RPMI8226 (cell line): ENCODE data around the gene YIPF3.
"Not testable (repeated sequence)": the region's sequence is repeated elsewhere in the genome, so short reads cannot be mapped to it uniquely, and the experiment has no call there.

Experiments used
- DNase-seq: peaks from one replicate; pipeline ENCODE4 v3.0.0-alpha.2; 2015

Gene YIPF3

DNA sequence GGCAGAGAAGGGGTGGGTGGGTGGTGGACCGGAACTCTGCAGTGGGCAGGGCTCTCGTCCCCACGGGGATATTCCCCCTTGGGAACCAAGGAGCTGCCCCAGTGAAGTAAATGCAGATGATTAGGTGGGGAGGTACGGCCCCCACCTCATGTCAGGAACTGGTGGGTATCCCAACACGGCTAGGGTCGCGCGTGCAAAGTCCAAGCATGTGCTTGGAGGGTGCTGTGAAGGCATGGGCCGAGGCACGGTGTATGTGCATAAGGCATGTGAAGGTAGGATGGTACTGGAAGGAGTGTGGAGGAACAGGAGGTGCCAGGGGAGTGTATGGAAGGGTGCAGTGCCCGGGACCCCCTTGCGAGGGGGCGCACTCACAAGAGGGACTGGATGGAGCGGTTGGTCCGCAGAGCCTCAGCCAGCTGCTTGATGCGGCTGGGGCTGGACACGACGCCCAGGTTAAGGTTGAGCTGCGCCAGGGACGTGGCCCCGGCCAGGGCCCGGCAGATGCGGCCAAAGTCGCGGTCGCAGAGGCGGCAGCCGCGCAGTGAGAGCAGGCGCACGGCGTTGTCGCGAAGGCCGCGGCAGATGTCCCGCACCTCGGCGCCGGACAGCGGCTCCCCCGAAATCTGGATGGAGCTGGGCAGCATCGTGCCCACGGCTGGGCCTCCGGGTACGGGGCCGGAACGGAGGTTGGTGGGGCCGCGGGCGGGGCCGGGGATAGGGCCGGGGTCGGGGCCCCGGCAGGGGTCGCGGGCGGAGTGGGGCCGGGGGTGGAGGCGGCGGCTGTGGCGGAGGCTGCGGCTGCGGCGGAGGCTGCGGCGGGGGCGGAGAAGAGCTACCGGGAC, 7.4 kb downstream of the YIPF3 start:
- DNase-seq = peak; percentile 31

DNA sequence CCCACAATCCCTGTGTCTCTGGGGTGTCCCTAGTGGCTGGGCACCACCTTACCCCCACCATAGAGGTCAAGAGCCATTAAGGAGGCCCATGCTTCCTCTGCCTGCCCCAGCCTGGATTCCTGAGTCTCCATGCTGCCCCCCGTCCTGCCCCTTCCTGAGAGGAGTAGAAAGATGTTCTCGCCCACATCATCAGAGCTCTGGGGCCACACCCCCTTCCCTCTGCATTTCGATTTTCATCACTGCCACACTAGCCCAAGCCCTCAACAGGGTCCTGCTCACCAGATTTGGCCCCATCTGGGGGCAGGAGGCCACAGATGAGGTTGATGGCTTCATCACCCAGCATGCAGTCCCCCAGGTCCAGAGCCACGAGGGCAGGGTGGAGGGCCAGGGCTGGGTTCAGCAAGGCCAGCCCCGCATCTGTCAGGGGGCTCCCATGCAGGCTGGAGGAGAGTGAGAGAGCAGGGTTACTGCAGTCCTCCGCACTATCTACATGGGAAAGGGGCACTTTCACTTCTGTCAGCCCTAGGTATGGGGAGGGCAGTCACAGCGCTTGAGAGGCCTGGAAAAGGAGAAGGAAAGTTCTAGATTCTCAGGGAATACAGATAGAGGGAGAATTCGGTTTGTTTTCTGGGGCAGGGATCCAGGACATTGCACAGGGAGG, 8.1 kb downstream of the YIPF3 start:
- no peak for DNase-seq

DNA sequence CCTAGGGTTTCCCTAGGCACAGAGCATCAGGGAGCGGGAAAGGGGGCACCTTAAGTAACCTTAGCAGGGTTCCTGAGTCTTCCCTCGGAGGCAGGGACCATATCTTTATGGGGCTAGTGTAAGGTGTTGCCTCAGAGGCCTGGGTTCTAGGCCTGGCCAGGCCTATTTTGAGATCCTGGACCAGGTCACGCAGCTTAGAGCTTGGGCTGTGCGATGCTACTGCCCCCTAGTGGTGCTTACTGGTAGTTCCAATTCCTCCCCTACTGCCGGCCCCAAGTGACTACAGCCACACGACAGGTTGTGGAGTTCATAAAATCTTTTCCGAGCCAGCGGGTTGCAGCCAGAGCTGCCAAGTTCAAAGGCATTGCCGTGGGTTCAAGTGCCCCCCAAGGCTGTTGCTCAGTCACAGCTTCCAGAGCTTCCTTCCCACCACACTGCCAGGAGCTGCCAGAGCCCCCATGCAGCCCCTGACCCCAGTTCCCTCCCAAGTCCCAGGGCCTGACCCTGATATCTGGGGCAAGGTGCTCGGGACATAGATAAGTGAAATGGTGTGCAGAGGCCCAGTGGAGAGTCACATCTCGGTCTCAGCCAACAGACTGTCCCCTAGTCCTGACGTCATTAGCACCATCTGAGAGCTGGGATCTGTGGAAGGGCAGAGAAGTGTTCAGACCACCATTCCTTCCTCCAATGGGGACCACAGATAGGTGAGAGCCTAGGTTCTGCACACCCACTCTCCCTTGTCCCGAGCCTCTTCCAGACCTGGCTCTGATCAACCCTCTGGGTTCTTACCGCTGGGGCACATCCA, 9.9 kb downstream of the YIPF3 start:
- peak; percentile 82 for DNase-seq

DNA sequence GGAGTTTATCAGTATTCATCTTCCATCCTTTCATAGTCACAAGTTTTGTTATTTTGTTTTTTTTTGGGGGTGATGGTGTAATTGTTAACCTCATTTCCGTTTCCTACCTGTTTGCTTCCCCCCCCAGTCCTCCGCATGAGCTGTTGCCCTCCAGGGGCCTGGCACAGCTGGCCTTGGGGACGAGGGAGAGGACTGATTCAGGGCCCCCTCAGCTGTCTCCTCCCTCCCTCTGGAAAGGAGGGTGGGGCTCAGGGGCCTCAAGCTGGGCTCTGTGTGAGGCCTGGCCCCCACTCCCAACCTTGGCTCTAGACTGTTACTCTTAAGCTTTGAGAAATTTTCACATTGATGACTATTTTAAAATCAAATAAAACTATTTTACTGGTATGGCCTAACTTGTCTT, 10.6 kb downstream of the YIPF3 start:
- DNase-seq = no peak

DNA sequence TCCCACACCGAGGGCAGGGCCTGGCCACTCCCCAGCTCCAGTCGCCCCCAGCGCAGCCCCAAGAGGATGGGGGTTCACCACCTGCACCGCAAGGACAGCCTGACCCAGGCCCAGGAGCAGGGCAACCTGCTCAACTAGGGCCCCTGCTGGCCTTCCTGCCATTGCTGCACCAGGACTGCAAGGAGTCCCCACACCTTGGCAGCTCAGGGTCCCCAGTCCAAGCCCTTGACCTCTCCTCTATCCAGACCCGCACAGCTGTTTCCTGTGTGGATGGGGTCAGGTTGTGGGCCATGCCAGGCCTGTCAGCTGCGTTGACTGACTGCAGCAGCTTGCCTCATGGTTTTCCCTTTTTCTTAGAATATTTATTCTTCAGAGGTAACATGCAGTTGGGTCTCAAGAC, 11.0 kb downstream of the YIPF3 start:
- DNase-seq = no peak

DNA sequence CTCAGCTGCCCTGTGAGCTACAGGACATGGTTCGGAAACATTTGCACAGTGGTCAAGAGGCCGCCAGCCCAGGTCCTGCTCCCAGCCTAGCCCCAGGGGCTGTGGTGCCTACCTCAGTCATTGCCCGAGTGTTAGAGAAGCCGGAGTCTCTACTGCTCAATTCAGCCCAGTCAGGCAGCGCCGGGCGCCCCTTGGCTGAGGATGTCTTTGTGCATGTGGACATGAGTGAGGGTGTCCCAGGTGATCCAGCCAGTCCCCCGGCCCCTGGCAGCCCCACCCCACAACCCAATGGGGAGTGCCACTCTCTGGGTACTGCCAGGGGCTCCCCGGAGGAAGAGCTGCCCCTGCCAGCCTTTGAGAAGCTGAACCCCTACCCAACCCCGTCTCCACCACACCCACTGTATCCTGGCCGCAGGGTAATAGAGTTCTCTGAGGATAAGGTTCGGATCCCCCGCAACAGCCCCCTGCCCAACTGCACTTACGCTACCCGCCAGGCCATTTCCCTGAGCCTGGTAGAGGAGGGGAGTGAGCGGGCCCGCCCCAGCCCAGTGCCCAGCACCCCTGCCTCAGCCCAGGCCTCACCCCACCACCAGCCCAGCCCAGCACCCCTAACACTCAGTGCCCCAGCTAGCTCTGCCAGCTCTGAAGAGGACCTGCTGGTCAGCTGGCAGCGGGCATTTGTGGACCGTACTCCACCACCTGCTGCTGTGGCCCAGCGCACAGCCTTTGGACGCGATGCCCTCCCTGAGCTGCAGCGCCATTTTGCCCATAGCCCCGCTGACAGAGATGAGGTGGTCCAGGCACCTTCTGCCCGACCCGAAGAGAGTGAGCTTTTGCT, 11.8 kb downstream of the YIPF3 start:
- no peak for DNase-seq

DNA sequence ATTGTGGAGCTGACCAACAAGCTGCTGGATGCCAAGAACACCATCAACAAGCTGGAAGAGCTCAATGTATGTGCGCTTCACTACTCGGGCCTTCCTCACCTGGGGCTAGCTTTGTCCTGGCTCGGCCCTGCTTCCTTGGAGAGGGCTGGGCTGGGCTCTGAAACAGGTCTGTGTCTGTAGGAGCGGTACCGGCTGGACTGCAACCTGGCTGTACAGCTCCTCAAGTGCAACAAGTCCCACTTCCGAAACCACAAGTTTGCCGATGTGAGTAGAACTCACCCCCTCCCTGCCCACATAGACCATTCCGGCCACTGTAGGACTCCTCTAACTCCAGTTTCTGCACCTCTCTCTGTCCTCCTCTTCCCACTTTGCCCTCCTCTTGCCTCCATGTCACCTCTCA, 13.3 kb downstream of the YIPF3 start:
- no peak for DNase-seq

DNA sequence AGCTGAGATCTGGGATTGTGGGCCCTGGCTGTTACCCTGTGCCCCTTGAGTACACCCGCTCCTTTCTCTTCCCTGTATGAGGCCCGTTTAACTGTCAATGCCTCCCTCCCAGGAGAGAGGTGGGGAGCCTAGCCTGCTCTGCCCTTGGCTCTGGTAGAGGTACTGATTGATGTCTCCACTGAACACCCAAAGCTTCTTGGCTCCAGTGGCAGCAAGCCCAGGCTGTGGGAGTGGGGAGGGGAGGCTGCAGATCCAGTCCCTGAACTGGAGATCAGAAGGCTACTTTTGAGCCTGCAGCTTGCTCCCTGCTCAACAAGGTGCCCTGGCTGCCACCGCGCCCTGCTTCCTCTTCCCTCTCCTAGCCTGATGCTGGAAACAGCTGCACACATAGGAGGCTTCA, 14.1 kb downstream of the YIPF3 start:
- DNase-seq = no peak

DNA sequence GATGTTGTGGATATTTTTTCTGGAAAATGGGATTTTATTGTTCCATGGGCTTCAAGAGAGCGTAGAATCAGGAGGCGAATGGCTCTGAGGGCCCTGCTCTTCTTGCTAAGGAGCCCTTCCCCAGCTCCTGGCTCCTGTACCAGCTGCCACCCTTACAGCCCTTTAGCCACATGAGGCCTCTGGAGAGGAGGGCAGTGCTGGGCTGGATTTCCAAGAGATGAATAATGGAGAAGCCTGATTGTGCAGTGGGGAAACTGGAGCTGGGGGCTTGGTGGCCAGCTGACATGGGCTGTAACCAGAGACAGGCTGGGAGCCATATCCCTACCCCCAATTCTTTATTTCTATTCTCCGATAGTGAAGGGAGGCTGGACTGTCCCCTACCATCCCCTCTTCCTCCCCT, 15.8 kb downstream of the YIPF3 start:
- DNase-seq = no peak

DNA sequence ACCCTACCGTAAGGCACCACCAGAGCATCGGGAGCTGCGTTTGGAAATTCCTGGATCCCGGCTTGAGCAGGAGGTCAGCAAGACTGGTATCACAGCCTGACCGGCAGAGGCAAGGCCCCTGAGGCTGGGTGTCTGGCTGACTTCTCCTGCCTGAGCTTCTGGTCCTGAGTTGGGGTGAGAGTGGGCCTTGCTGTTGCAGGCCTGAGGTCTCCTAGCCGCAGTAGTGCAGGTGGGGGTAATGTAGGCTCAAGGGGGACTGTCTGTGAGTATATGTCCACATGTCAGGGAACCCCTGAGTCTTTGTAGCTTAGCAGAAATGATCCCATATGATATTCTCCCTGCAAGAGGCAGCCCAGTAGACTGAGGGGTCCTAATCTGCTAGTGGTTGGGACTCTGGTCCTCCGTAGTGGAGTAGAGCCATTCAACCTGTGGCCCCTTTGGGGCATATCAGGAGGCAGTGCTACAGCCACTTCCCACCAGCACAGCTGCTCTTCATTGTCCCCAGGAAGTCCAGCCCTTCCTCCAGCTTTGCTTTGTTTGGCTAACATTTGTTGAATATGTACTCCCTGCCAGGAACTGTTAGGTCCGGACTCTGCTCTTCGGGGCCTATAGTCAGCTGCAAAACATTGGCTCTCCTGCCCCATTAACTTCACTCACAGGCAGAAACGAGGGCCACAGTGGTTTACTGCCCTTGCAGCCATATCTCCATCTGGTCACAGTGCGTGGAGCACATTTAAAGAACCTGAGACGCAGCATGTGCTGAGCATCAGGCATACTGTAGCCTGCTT, 17.5 kb downstream of the YIPF3 start:
- DNase-seq = no peak

DNA sequence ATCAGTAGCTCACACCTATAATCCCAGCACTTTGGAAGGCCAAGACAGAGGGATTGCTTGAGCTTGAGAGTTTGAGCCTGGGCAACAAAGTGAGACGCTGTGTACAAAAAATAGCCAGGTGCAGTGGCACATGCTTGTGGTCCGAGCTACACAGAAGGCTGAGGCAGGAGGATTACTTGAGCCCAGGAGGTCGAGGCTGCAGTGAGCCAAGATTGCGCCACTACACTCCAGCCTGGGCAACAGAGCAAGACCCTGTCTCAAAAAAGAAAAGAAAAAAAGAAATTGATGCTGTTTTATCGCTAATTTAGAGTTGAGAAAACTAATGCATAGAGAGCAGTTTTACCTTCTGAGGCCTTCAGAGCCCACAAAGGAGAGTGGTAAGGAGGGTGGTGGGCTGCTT, 18.4 kb downstream of the YIPF3 start:
- DNase-seq = not testable (repeated sequence)

DNA sequence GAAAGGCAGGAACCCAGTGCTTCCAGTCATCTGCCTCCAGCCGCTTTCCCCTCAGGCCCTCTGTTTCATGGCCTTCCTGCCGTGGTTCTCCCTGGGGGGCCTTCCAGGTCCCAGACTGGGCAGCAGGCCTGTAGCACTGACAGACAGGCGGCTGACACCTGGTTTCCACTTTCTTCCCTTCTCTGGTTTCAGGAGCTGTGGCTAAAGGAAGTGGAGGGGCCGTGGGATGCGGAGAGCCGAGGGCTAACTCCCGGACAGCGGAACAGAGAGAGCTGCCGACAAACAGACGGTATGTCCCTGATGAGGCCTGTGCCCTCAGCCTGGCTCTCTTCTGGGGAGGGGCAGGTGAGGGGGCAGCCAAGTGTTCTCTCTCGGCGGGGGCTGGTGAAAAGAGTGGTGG, 19.0 kb downstream of the YIPF3 start:
- DNase-seq = no peak

DNA sequence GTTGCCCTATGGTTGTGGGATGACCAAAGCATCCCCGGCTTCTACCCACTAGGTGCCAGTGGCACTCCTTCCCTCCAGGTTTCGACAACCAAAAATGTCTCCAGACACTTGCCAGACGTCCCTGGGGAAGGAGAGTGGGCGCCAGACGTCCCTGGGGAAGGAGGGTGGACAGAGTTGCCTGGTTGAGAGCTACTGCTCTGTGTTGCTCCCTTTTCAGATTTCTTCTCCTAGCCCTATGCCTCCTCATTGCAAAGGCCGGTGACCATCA, 19.7 kb downstream of the YIPF3 start:
- DNase-seq = no peak

DNA sequence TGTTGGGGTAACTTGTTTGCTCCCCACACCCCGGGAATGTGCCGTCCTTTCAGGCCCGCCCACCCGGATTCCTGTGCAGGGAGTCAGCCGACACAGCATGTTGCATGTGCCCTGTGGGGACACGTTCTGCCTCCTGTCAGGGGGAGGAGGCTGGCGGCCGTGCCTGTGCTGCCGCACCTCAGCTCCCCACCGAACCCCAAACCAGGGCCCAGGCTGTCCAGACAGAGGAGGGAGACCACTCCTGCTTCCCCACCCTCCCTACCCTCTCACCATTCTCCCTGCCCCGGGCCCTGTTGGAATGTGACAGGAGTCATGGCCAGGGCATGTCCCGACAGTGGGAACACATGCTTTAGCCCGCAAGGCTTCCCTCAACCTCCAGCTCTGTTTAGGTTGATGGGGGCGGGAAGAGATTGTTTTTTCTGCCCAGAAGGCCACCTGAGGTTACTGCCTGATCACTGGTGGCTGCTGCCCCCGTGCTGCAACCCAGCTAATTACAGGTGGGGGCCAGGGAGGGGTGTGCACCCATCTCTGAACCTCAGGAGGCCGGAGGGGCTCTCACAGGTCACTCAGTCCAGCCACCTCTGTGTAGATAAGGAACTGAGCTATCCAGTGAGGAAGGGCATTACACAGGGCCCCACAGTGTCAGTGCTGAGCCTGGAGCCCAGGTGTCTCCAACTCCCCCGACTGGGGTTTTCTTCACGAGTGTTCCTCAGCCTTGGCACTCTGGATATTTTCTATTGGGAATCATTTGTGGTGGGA, 20.2 kb downstream of the YIPF3 start:
- DNase-seq = no peak

DNA sequence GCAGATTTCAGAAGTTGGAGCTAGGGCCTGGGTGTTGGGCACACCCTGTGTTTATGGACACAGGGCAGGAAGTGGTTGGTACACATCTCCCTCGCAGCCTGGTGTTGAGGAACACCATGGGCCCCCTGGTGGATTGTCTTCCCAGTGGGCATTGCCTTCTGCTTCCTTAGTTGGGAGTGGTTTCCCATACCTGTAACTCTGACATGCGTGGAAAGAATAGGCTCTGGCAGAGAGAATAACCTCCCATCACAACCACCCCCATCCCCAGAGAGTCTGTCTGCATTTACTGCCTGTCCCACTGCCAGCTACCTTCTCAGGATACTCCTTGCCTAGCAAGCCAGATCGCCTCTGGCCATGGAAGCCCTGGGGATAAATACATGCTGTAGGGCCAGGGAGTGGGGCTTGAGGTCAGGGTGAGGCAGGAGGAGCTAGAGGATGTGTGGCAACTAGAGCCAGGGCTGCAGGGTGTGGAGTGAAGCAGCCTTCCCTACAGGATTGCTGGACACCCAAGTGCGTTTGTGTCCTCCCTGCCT, 21.3 kb downstream of the YIPF3 start:
- DNase-seq = no peak

DNA sequence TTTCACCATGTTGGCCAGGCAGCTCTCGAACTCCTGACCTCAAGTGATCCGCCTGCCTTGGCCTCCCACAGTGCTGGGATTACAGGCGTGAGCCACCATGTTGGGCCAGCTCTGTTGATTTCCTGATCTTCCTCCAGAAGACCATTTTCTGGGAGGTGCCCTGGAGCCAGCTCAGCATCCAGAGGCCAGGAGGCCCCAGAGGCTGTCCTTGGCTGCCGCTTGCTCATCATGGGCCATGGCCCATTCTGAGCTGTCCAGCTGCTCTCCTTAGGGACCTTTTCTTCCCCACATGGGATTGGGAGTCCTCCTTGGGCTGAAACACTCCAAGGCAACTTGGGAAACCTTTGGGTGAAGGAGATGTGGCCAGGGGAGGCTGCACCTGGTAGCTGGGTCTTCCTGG, 22.0 kb downstream of the YIPF3 start:
- DNase-seq = no peak

DNA sequence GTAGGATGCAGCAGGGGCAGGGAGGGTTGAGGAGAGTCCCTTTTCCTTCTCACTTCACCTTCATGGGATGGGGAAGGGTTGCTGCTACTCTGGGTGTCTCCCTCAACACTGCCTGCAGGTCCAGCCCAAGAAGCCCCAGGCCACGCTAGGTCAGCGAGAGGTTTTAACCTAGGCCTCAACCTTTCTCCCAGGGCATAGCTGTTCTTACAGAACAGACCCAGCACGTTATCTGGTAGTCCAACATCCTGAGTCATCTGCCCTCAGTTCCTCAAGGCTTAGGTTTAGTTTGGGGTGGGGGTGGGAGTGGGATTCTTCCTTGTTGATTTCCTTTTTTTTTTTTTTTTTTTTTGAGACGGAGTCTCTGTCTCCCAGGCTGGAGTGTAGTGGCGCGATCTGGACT, 22.4 kb downstream of the YIPF3 start:
- no peak for DNase-seq

DNA sequence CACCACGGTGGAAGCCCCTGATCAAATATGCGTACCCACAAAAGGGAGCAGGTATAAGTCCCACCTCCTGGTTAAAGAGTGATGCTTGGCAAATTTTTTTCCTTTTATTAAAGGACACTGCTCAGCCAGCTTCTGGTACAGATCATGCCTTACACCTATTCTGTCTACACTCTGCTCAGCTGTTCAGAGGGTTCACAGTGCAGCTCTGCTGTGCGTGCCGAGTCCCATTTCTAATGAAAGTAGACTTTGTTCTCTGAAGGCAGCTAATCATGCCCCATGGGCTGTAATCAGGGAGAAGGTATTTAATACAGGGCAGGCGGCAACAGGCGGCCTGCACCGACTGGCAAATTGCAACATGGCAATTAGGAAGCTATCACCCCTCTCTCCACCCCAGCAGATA, 22.9 kb downstream of the YIPF3 start:
- DNase-seq = no peak

DNA sequence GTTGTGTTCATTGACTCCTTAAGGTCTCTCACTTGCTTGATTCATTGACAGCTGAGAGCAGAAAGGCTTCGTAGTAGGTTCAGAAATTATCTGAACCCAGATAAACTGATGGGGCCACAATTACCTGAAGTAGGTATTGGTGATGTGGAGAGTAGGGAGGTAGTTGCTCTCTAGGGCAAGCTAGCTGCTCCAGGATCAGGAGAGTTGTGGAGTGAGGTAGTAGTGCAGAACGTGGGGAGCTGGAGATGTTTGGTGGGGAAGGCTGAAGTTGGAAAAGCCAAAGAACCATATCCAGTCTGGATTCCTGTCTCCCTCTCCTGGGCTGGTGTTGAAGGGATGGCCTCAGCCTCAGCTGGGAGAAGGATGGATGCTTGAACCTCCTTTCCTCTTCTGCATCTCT, 23.5 kb downstream of the YIPF3 start:
- DNase-seq = no peak

DNA sequence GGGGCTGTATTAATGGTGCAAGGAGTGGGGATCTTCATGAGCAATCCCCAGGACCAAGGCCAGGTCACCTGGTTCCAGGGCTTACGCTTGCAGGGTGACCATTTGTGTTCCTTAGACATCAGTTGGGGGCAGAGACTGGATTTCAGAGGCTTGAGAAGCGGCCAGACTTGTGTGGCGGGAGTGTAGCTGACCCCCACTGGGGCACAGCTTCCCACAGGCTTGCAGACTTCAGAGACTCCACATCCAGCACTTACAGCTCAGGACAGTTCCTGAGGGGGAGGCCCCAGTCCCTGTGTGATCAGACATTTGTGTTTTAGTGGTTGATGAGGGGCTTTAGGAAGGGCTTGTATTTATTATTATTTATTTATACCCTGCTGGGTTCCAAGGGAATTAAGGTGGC, 24.1 kb downstream of the YIPF3 start:
- DNase-seq = no peak
